GM12878 (cell line): Measurements from ENCODE around the gene EYS. TPM values are rescaled to one million over a fixed set of nuclear protein-coding genes. Genes with fewer than 3 reads are reported as not detected.

Experiments
- ATAC-seq: fragments of 200-7000 bp; cut with Tn5 transposase; 3 replicates; pipeline ENCODE4 v1.9.1; 2020; ENCODE audit warnings: mild to moderate bottlenecking, moderate library complexity
- BruUV-seq: library from RNA; stranded (reverse); fragments of 400-500 nt; replicated peaks from 2 replicates; lab custom pipeline; 2021; lab: Mats Ljungman, UMichigan
- CTCF ChIA-PET: fragments of 300-600 bp; sonication (Branson Sonifier 250); formaldehyde crosslinking; extraction: SDS; loops from one replicate; lab custom pipeline; 2021; ENCODE audit warnings: inconsistent platforms; lab: Yijun Ruan, JAX
- POLR2A ChIA-PET: fragments of 350-600 bp; formaldehyde crosslinking; extraction: SDS; loops from one replicate; lab custom pipeline; 2021; ENCODE audit warnings: inconsistent platforms; lab: Charles Lee
- RAD21 ChIA-PET: fragments of 300-600 bp; sonication (Branson Sonifier 250); formaldehyde crosslinking; loops from one replicate; lab custom pipeline; 2023; ENCODE audit warnings: antibody characterized with exemption; ENCODE audit not compliant: unreplicated experiment; lab: Charles Lee
- SMC1A ChIA-PET: fragments of 300-600 bp; sonication (Branson Sonifier 250); formaldehyde crosslinking; loops from one replicate; lab custom pipeline; 2023; ENCODE audit not compliant: unreplicated experiment, uncharacterized antibody; lab: Charles Lee
- DNase-seq: peaks from one replicate; pipeline ENCODE4 v3.0.0-alpha.2; 2011; ENCODE audit warnings: low read depth, low spot score
- FAIRE-seq: peaks from 3 replicates; lab custom pipeline; 2011; peaks lifted over from hg19 to GRCh38; lab: Jason Lieb, UNC
- H2AFZ ChIP-seq: 2 replicates; pipeline ENCODE4 v1.6.0; 2011; ENCODE audit warnings: low read depth, low read length, control low read depth; ENCODE audit not compliant: control insufficient read depth
- H3K27ac ChIP-seq: 2 replicates; pipeline ENCODE4 v1.5.1; 2011; ENCODE audit warnings: control low read depth; ENCODE audit not compliant: control insufficient read depth, insufficient read depth
- H3K27me3 ChIP-seq, 2 experiments: replicated peaks in 1 of 2; 2 replicates each; pipeline versions ENCODE4 v1.6.0 to v1.6.1; 2011; ENCODE audit warnings: low read length in 1 of 2; ENCODE audit not compliant: control insufficient read depth in 2 of 2, insufficient read depth in 2 of 2
- H3K36me3 ChIP-seq, 2 experiments: 2 replicates each; pipeline ENCODE4 v1.5.1; 2011; ENCODE audit warnings: low read length in 1 of 2; ENCODE audit not compliant: control insufficient read depth in 2 of 2, insufficient read depth in 2 of 2
- H3K4me1 ChIP-seq: 2 replicates; pipeline ENCODE4 v1.6.1; 2011; ENCODE audit warnings: mild to moderate bottlenecking, low read length, moderate library complexity, mixed read lengths; ENCODE audit not compliant: control insufficient read depth, insufficient read depth
- H3K4me2 ChIP-seq: 2 replicates; pipeline ENCODE4 v1.6.0; 2011; ENCODE audit warnings: control low read depth; ENCODE audit not compliant: control insufficient read depth, insufficient read depth
- H3K4me3 ChIP-seq: fragments of 200-600 bp; sonication (generic); 2 replicates; pipeline ENCODE4 v1.5.1; 2016
- H3K79me2 ChIP-seq: 2 replicates; pipeline ENCODE4 v1.6.0; 2011; ENCODE audit warnings: low read length; ENCODE audit not compliant: control insufficient read depth, insufficient read depth
- H3K9ac ChIP-seq: 2 replicates; pipeline ENCODE4 v1.8.0; 2011; ENCODE audit warnings: low read length, control low read depth, mixed read lengths; ENCODE audit not compliant: control insufficient read depth, insufficient read depth
- H3K9me3 ChIP-seq: replicated peaks from 3 replicates; pipeline ENCODE4 v1.5.1; 2011; ENCODE audit warnings: mild to moderate bottlenecking, low read length; ENCODE audit not compliant: control insufficient read depth, insufficient read depth
- H4K20me1 ChIP-seq: 2 replicates; pipeline ENCODE4 v1.6.0; 2011; ENCODE audit not compliant: control insufficient read depth, insufficient read depth
- ASH2L ChIP-seq: fragments of 300-600, 200-600 bp; sonication (generic); IDR thresholded peaks from 2 replicates; pipeline ENCODE4 v1.6.1; 2017; ENCODE audit warnings: low read depth, mild to moderate bottlenecking, borderline replicate concordance
- BACH1 ChIP-seq: fragments of 450-650 bp; IDR thresholded peaks from 2 replicates; pipeline ENCODE4 v1.6.1; 2017; ENCODE audit warnings: mild to moderate bottlenecking, borderline replicate concordance
- BRCA1 ChIP-seq: IDR thresholded peaks from 2 replicates; pipeline ENCODE4 v1.6.1; 2011; ENCODE audit warnings: low read depth, low read length, improper control_type of control experiment
- CHD1 ChIP-seq: IDR thresholded peaks from 2 replicates; pipeline ENCODE4 v1.6.1; 2012; ENCODE audit warnings: low read depth, low read length, improper control_type of control experiment
- DPF2 ChIP-seq: fragments of 450-650 bp; IDR thresholded peaks from 2 replicates; pipeline ENCODE4 v1.6.1; 2017; ENCODE audit warnings: mild to moderate bottlenecking
- EED ChIP-seq: sonication (generic); IDR thresholded peaks from 2 replicates; pipeline ENCODE4 v1.6.1; 2016; ENCODE audit warnings: antibody characterized with exemption, low read depth
- JUND ChIP-seq: IDR thresholded peaks from 2 replicates; pipeline ENCODE4 v1.6.1; 2012; ENCODE audit warnings: low read depth, mild to moderate bottlenecking, low read length, improper control_type of control experiment, moderate library complexity
- KAT2A ChIP-seq: conservative IDR thresholded peaks from 2 replicates; pipeline ENCODE4 v1.6.1; 2011; ENCODE audit warnings: low read depth, low read length; ENCODE audit not compliant: control insufficient read depth
- MTA3 ChIP-seq: IDR thresholded peaks from 2 replicates; pipeline ENCODE4 v1.6.1; 2012; ENCODE audit warnings: low read length, inconsistent platforms, borderline replicate concordance
- NR2C1 ChIP-seq: fragments of 450-650 bp; IDR thresholded peaks from 2 replicates; pipeline ENCODE4 v1.6.1; 2017; ENCODE audit warnings: antibody characterized with exemption, mild to moderate bottlenecking, moderate library complexity
- RAD51 ChIP-seq: fragments of 450-650 bp; IDR thresholded peaks from 2 replicates; pipeline ENCODE4 v1.6.1; 2016; ENCODE audit warnings: moderate library complexity, mild to moderate bottlenecking, inconsistent platforms
- SP1 ChIP-seq: IDR thresholded peaks from one replicate; pipeline ENCODE4 v1.6.1; 2011; ENCODE audit warnings: low read depth, low read length
- TBL1XR1 ChIP-seq: IDR thresholded peaks from 2 replicates; pipeline ENCODE4 v1.6.1; 2012; ENCODE audit warnings: low read depth, low read length, improper control_type of control experiment
- TCF3 ChIP-seq: IDR thresholded peaks from 2 replicates; pipeline ENCODE4 v1.6.1; 2012; ENCODE audit warnings: low read depth, mild to moderate bottlenecking, low read length, borderline replicate concordance; ENCODE audit not compliant: insufficient read depth
- ZZZ3 ChIP-seq: IDR thresholded peaks from 2 replicates; pipeline ENCODE4 v1.6.1; 2011; ENCODE audit warnings: low read depth; ENCODE audit not compliant: control insufficient read depth, insufficient read length
- WGBS: methylation state at CpG from one replicate; pipeline ENCODE4 v1.1.6; 2016; ENCODE audit warnings: low lambda C conversion rate; ENCODE audit not compliant: insufficient replicate concordance, insufficient coverage; ENCODE audit errors: missing lambda C conversion rate; 5-methylcytosine and 5-hydroxymethylcytosine counted together
- in situ Hi-C: fragments of 300-500 bp; cut with MboI; formaldehyde crosslinking; loops from 9 replicates; pipeline ENCODE4 v1.14.3; 2018; ENCODE audit warnings: mixed read lengths
- intact Hi-C: fragments of 100-400 bp; cut with micrococcal nuclease; formaldehyde crosslinking; loops from one replicate; pipeline ENCODE4 v1.14.2; 2022; ENCODE audit not compliant: unreplicated experiment
- polyA plus RNA-seq, 11 experiments: library from polyadenylated mRNA; depleted of rRNA in 4 of 11; unstranded in 6 of 11; stranded (reverse) in 5 of 11; fragments of >200 nt; fragmentation: Nextera tagmentation in 4 of 11; fragmentation: Illumina TruSeq in 1 of 11; extraction: Ambion mirVana in 4 of 11; extraction: Trizol in 1 of 11; gene quantifications; 1 replicate in 1 of 11; 2 replicates in 10 of 11; pipeline versions ENCODE4 v1.2.1 to v1.2.3, GENCODE V29; 2011 to 2016; ENCODE audit warnings: inconsistent platforms in 2 of 11, missing spikeins in 2 of 11, low read depth in 1 of 11
- total RNA-seq, 4 experiments: library from RNA; depleted of rRNA in 3 of 4; stranded (reverse); fragments of >200 nt in 3 of 4; fragmentation: Illumina TruSeq in 1 of 4; extraction: Trizol in 1 of 4; gene quantifications; 2 replicates each; pipeline versions ENCODE4 v1.2.1 to v1.2.3, GENCODE V29; 2013 to 2021
- TF ChIP-seq, protein P1 (sequence below): fragments of 450-650 bp; IDR thresholded peaks from 2 replicates; pipeline ENCODE4 v1.6.1; 2017; ENCODE audit warnings: mild to moderate bottlenecking, moderate library complexity
- TF ChIP-seq, protein P2 (sequence below): IDR thresholded peaks from 2 replicates; pipeline ENCODE4 v1.6.1; 2012; ENCODE audit warnings: low read depth, low read length, improper control_type of control experiment
- TF ChIP-seq, protein P3 (sequence below): fragments of 450-650 bp; IDR thresholded peaks from 2 replicates; pipeline ENCODE4 v1.6.1; 2017; ENCODE audit warnings: mild to moderate bottlenecking, low read depth, inconsistent platforms; ENCODE audit not compliant: poor library complexity, severe bottlenecking

Gene EYS
- total and polyA plus RNA-seq, 10 of the 15 experiments (the other 5 are each of a cell fraction or from before 2014, with no cell fraction given), result under 0.01 to 0.14 (median 0.02) TPM; not detected in 1

- no peaks in the 10 kb centered on the region for H3K9me3 ChIP-seq
- H3K36me3 ChIP-seq, result no peaks in the 10 kb centered on the region
- RAD21 ChIA-PET, result no interaction called here
- POLR2A ChIA-PET, result no interaction called here
- no peaks in the 10 kb centered on the region for H4K20me1 ChIP-seq
- no peaks in the 10 kb centered on the region for H3K4me1 ChIP-seq
- WGBS, result 3% methylated on average over 3 of the region's 3 CpGs
- BruUV-seq, result no TSS peak
- in situ Hi-C loops, result no loop called here
- H3K27ac ChIP-seq, result no peak overlapping the region
- H3K4me3 ChIP-seq, result no peak overlapping the region
- no peaks in the 10 kb centered on the region for H3K79me2 ChIP-seq
- CTCF ChIA-PET, result no interaction called here
- H2AFZ ChIP-seq, result no peak overlapping the region
- intact Hi-C loops, result no loop called here
- DNase-seq, result no peak
- no peak for FAIRE-seq
- SMC1A ChIA-PET, result no interaction called here
- no peak overlapping the region for H3K4me2 ChIP-seq
- ATAC-seq, result no peak
- no peaks in the 10 kb centered on the region for H3K27me3 ChIP-seq
- no peak overlapping the region for H3K9ac ChIP-seq
- TF ChIP-seq ZZZ3, result no peak
- no peak for TF ChIP-seq RAD51
- TF ChIP-seq, protein P1, sequence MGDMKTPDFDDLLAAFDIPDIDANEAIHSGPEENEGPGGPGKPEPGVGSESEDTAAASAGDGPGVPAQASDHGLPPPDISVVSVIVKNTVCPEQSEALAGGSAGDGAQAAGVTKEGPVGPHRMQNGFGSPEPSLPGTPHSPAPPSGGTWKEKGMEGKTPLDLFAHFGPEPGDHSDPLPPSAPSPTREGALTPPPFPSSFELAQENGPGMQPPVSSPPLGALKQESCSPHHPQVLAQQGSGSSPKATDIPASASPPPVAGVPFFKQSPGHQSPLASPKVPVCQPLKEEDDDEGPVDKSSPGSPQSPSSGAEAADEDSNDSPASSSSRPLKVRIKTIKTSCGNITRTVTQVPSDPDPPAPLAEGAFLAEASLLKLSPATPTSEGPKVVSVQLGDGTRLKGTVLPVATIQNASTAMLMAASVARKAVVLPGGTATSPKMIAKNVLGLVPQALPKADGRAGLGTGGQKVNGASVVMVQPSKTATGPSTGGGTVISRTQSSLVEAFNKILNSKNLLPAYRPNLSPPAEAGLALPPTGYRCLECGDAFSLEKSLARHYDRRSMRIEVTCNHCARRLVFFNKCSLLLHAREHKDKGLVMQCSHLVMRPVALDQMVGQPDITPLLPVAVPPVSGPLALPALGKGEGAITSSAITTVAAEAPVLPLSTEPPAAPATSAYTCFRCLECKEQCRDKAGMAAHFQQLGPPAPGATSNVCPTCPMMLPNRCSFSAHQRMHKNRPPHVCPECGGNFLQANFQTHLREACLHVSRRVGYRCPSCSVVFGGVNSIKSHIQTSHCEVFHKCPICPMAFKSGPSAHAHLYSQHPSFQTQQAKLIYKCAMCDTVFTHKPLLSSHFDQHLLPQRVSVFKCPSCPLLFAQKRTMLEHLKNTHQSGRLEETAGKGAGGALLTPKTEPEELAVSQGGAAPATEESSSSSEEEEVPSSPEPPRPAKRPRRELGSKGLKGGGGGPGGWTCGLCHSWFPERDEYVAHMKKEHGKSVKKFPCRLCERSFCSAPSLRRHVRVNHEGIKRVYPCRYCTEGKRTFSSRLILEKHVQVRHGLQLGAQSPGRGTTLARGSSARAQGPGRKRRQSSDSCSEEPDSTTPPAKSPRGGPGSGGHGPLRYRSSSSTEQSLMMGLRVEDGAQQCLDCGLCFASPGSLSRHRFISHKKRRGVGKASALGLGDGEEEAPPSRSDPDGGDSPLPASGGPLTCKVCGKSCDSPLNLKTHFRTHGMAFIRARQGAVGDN, result no peak
- no peak for TF ChIP-seq KAT2A
- no peak for TF ChIP-seq BACH1
- TF ChIP-seq TCF3, result no peak
- no peak for TF ChIP-seq MTA3
- TF ChIP-seq, protein P2, sequence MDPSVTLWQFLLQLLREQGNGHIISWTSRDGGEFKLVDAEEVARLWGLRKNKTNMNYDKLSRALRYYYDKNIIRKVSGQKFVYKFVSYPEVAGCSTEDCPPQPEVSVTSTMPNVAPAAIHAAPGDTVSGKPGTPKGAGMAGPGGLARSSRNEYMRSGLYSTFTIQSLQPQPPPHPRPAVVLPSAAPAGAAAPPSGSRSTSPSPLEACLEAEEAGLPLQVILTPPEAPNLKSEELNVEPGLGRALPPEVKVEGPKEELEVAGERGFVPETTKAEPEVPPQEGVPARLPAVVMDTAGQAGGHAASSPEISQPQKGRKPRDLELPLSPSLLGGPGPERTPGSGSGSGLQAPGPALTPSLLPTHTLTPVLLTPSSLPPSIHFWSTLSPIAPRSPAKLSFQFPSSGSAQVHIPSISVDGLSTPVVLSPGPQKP, result no peak
- no peak for TF ChIP-seq NR2C1
- no peak for TF ChIP-seq DPF2
- no peak for TF ChIP-seq TBL1XR1
- TF ChIP-seq, protein P3, sequence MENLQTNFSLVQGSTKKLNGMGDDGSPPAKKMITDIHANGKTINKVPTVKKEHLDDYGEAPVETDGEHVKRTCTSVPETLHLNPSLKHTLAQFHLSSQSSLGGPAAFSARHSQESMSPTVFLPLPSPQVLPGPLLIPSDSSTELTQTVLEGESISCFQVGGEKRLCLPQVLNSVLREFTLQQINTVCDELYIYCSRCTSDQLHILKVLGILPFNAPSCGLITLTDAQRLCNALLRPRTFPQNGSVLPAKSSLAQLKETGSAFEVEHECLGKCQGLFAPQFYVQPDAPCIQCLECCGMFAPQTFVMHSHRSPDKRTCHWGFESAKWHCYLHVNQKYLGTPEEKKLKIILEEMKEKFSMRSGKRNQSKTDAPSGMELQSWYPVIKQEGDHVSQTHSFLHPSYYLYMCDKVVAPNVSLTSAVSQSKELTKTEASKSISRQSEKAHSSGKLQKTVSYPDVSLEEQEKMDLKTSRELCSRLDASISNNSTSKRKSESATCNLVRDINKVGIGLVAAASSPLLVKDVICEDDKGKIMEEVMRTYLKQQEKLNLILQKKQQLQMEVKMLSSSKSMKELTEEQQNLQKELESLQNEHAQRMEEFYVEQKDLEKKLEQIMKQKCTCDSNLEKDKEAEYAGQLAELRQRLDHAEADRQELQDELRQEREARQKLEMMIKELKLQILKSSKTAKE, result no peak
- TF ChIP-seq JUND, result no peak
- TF ChIP-seq CHD1, result no peak
- TF ChIP-seq EED, result no peak
- no peak for TF ChIP-seq BRCA1
- no peak for TF ChIP-seq SP1
- TF ChIP-seq ASH2L, result no peak
Observed at GRCh38 chr6:64782877-64783276, 924.1 kb downstream of the EYS start.
